Activated T-helper 1 cell treated with anti-CD3 and anti-CD28 coated beads, Interleukin-2, amount 50 U/mL, for 16 hours (primary cell): ENCODE measurements around the gene GATA2.

ENCODE experiments used
- DNase-seq, 2 donors: peaks; one replicate each; pipeline ENCODE4 v3.0.0-alpha.2; 2020; ENCODE audit warnings: low read depth in 1 of 2, low spot score in 1 of 2

The GATA2 gene

DNA sequence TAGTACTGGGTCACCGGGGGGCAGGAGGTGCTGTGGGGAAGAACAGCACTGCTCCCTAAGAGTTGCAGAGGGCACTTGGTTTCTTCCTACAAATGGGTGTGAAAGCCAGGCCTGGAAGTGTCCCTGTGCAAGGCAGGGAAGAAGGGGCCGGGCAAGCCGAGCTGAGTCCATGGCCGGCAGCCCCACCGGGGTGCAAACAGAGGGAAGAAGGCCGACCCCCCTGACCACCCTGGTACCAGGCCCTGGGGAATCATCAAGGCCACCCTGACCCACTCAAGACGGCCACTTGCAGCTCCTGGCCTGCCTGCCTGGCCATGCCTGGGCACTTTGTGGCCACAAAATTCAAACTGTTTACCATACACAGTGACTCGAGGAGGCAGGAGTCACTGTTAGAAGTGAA, 17.6 kb downstream of the GATA2 start:
- DNase-seq = no peak

DNA sequence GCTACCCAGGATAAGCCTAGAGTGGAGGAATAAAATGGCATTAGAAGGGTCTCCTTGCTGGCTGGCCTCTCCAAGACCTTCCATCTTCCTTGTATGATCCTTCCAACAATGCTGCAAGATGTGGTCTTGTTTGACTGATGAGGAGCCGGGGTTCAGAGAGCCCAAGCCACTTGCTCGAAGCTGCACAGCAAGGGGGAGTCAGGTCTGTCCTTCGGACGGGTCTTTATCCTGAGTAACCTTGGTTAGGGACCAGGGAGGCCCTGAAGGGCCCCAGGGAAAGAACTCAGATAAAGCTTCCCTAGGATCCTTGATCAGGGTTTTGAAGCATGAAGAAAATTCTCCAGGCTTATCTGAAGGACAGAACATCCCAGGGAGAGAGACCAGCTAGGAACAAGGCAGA, 19.3 kb downstream of the GATA2 start:
- DNase-seq = no peak

DNA sequence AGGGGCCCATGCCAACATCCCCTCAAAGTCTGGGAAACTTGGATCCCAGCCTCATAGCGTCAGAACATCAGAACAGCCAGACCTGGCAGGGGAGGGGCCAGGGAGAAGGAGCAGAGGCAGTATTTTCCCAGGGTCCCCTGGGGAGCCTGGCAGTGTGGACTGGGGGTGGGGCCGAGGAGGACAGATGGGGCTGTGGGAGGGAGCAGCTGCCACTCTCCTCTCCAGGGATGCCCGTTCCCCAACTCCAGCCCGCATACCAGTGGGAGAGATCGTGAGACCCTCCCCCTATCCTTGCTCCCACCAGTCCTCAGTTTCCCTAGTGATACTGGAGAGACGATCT, 19.9 kb downstream of the GATA2 start:
- DNase-seq = no peak

DNA sequence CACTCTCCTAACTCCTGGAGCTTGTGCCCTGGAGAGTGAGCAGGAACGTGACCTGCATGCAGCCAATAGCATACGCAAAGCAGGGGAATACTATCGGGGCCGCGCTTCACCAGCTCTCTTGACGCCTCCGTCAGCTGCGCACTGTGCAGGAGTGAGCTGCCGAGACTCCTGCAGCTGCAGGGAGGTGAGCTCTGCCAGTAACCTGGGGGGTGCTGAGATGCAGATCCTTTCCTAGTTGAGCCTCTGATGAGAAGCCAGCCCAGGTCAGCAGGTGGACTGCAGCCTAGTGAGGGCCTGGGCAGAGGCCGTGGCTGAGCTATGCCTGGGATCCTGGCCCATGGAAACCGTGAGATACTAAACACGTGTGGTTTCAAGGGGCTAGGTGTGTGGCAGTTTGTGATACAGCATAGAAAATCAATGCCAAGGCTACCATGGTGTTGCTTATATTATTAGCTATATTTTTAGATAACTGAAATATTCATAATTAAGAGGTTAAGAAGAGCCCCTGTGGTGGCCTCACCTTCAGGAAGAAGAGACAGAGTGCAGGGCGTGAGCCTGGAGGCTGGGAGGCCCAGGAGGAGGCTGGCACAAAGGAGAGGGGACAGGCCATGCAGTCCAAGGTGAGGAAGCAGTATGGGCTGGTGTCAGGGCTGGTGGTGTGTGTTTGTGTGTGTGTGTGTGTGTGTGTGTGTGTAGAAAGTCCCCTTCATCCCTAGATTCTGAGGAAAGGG, 20.4 kb downstream of the GATA2 start:
- DNase-seq = no peak

DNA sequence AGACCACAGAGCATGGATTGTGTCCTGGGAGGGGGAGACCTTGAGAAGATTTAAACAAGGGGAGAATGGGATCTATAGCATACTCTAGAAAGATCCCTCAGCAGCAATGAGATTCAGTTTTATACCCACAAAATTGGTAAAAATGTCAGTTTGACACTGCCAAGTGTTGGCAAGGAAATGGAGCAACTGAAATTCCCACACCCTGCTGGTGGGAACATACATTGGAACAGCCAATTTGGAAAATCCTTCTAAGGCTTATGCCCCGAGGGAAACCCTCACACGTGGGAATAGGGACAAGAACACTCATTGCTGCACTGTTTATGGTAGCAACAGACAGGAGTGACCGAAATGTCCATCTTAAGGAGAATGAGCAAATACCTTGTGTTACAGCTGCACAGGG, 21.3 kb downstream of the GATA2 start:
- DNase-seq = no peak

DNA sequence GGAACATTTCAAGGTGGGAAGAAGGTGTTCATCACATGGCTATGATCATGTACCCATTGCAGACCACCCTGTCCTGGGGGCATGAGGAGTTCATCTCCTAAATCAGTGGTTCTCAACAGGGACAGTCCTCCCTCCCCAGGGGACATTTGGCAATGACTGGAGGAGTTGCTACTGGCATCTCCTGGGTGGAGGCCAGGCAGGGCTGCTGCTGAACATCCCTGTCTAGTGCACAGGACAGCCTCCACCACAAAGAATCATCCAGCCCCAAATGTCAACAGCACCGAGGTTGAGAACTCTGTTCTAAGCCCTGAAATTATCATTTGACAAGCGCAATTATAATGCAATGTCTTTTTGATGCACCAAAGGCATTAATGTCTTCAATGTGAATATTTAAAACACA, 21.9 kb downstream of the GATA2 start:
- DNase-seq = no peak

DNA sequence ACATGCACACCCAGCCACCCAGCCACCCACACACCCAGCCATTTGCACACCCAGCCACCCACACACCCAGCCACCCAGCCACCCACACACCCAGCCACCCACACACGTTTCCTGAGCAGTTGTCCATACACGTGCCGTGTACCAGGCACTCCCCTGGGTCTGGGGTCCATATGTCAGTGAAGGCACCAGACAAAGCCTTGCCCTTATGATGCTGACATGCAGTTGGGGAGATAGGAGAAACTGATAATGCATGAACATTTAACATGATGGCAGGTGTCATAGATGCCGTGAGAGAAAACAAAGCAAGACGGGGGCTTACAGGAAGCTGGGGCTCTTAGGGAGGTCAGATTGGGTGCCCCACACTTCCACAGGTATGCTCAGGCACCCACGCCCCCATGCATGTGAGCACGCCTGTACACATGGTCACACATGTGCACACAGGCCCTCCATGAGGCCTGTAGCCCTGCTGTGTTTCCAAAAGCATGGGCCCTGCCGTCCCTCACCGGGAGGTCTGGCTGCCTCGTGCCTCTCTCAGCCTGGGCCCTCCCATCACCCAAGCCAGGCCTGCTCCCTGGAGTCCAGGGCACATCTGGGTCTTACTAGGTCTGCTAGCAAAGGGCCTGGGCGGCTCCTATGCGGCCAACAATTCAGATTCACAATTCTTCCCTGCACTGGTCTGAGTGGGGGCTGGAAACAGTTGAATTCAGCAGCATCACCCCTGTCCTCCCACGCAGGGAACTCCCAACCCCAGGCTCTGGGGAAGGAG, 22.7 kb downstream of the GATA2 start:
- DNase-seq = no peak

DNA sequence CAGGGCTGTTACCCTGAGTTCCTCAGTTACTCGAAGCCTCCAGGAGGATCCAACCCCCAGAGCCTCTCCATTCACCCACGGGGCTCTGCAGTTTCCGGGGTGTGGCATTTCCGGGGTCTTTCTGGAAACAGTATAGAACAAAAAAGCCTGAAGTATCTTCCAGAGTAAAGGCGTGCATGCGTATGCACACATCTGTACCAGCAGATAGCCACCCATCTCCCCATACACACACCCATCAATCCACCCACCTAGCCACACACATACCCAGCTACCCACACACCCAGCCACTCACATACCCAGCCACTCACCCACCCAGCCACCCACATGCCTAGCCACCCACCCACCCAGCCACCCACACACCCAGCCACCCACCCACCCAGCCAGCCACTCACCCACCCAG, 23.4 kb downstream of the GATA2 start:
- DNase-seq = no peak

DNA sequence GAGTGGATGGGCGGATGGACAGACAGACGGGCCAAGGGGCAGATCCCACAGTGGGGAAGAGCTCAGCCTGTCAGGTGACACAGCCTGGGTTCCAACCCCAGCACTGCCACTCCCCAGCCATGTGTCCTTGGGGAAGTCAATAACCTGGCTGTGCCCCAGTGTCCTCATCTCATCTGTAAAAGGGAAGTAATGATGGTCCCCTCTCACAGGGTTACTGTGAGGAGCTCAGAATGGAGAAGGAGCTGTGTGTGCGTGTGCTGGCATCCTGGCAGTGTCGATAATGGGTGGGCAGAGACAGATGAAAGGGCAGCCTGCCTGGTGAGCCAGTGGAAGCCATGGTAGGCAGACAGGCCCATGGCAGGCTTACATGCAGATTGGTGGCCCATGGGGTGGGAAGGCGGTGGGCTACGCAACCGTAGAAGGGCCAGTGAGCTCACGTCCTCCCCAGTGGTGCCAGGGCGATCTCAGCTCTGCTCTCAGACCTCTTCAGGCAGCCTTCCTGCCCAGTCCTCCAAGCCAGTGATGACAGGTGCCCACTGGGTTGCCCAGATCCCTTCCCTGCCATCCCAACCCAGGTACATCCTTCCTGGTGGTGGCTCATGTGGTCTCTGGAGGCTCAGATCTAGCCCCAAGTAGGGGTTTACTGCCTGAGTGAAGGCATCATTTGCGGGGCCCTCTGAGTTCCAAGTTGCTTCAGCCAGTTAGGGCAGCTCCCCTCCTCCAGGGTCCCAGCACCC, 24.0 kb downstream of the GATA2 start:
- DNase-seq = no peak

DNA sequence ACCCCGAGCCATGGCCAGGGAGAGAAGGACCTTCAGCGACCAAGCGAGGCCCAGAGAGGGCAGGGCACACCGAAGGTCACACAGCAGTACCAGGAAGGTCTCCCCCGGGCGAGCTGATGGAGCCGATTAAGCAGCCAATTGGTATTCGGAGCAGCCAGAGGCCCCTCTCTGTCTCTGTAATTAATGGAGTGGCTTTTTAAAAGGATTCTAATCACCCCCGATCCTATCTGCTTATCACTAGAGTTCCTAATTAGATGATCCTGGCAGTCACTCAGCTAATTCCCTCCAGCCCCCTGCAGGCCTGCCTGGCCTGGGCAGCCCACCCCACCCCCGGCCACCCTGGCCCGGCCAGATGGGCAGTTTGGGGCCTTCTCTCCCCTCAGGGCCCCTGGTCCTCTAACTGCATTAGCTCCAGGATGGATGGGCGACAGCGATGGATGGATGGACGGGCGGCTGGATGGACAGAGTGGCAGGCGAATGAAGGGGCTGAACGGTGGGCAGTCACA, 24.7 kb downstream of the GATA2 start:
- DNase-seq = no peak

DNA sequence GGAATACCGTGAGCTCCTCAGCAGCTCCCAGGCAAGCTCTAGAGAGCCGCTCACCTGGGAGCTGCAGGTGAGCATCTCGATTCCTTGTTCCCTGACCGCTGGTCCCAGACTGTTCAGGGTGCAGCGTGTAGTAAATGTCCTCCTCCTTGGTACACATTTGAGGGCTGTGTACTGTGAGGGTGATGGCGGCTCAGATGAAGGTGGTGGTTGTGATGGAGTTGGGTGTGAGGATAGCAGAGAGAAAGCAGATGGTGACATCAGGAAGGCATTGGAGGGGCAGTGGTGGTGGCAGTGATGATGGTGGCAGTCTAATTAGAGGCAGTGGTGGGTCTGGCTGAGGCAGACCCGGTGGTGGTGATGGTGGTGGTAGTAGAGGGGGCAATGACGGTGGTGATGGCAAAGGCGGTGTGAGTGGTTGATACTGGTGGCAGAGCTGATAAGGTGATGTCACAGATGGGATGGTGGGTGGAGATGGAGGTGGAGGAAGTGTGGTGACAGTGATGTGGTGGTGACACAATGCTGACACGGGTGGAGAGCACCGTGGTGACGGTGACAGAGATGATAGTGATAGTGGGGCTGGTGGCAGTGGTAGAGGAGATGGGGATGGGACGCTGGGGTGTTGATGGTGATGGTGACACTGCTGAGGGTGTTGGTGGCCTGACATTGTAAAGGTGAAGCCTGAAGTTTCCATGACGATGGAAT, 26.0 kb downstream of the GATA2 start, which contains the start of gene DNAJB8:
DNAJB8 (minus strand) TSS at position 51 of the 702 bp plus-strand sequence. CDS start 3,645 bp downstream, outside the sequence.
- no peak for DNase-seq

DNA sequence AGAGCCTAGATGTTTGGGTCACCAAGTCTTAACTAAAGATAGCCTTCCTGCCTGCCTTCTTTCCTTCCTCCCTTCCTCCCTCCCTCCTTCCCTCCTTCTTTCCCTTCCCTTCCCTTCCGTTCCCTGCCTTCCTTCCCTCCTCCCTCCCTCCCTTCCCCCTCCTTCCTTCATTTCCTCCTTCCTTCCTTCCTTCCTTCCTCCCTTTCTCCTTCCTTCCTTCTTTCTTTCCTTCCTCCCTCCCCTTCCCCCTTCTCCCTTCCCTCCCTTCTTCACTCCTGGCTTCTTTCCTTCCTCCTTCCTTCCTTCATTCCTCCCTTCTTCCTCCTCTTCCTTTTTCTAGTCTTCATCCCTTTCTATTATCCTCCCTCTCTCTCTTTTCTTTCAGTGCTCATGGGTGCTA, 28.3 kb downstream of the GATA2 start:
- no peak for DNase-seq

DNA sequence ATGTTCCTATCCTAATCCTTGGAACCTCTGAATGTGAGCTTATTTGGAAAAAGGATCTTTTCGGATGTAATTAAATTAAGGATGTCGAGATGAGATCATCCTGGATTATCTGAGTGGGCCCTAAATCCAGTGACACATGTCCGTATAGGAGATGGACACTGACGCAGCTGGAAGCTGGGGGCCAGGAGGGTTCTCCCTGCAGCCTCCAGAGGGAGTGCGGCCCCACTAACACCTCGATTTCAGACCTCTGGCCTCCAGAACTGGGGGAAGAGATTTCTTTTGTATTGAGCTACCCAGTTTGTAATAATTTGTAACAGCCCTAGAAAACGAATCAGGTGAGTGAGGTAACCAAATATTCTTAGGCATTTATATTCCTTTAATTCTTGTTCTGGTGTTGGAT, 28.8 kb downstream of the GATA2 start:
- no peak for DNase-seq

DNA sequence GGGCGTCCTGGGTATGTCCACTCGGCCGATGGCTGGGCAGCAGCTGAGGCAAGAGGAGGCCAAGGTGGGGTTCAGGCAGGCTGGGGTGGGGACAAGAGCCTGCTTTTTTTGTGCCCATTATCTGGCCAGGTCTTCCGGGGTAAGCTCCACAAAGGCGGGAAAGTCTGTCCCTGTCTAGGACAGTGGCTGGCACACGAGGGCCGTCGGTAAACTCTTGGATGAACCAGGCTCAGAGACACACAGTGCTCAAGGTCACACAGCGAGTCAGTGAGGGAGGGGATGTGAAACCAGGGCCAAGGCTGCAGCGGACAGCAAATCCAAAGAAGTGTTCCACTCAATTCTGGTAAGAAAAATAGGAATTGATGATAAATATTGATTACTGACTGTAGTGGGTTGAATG, 29.2 kb downstream of the GATA2 start:
- DNase-seq = no peak

DNA sequence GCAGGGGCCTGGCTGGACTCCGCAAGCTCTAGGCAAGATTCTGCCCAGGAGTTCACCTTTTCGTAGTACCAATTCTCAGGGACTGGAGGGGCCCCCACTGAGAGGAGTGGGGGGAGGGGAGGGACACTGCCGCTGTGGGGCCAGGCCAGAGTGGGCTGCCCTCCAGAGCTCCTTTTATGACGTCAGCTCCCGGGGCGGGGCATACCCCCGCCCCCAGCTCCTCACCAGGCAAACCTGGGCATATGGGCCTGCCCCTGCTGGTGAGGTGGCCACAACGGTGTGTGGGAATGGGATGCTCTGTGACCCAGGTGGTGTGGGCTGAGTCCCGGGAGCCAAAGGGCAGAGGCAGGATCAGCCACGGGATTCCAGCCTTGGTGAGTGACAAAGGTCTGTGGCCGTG, 29.6 kb downstream of the GATA2 start:
- no peak for DNase-seq

DNA sequence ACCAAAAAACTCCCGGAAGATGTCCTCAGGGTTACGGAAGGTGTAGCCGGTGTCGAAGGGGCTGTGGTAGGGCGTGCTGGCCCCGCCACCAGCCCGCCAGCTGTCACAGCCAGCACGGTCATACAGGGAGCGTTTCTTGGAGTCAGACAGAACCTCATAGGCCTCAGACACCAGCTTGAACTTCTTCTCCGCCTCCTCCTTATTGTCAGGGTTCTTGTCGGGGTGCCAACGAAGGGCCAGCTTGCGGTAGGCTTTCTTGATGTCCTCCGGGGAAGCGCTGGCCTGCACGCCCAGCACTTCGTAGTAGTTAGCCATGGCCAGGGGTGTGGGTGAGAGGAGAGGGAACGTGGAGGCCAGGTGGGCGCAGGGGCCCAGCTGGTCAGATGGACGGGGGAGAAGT, 30.1 kb downstream of the GATA2 start:
- no peak for DNase-seq

DNA sequence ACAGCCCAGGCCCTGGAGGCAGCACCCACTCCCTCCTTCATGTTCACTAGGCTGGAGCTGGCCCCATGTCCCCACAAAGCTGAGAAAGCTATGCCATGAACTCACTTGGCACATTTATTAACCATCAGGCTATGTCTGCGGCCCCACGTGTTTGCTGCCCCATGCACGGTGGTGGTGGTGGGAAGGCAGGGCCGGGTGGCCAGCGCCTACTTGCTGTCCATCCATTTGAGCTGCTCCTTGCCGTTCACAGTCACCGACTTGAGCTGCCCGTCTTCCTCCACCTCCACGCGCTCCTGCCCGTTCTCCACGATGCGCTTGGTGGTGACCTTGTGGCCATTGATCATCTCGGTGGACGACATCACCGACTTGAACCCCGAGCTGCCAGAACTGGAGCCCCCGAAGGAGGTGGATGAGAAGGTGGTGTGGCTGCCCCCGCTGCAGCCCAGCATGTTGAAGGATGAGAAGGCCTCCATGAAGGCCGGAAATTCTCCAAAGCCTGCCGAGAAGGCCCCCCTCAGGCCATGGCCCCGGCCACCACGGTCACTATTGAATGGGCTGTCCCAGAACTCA, 30.6 kb downstream of the GATA2 start:
- no peak for DNase-seq

DNA sequence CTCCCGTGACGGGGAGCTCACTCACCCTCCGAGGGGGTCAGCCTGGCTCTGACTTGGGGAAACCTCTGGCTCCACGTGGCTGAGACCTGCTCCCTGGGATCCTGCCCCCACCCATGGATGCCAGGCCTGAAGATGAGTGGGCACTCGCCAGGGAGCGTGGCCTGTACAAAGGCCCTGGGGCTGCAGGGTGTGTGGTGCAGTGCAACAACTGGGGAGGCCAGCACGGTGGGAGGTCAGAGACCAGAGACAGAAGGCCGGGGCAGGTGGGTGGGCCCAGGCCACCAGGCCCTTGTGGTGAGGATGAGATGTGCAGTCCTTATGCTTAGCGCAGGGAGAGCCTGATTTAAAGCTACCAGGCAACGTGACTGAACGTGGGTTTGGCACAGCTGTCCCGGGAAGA, 31.3 kb downstream of the GATA2 start:
- no peak for DNase-seq

DNA sequence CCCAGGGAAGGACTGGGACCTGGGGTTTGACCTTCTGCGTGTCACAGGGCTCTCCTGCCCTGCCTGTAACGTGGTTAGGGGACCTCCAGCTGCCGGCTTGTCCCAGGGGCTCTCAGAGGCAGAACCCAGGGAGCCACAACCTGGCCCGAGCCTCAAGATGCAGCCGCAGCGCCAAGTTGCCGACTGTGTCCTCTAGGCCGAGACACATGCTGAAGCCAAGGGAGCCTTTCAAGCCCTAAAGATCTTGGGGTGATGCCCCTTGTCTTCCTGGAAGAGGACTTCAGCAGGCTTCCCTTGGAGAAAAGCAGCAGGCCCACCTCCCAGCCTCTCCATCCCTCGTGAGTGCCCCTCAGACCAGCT, 33.6 kb downstream of the GATA2 start:
- DNase-seq = no peak

DNA sequence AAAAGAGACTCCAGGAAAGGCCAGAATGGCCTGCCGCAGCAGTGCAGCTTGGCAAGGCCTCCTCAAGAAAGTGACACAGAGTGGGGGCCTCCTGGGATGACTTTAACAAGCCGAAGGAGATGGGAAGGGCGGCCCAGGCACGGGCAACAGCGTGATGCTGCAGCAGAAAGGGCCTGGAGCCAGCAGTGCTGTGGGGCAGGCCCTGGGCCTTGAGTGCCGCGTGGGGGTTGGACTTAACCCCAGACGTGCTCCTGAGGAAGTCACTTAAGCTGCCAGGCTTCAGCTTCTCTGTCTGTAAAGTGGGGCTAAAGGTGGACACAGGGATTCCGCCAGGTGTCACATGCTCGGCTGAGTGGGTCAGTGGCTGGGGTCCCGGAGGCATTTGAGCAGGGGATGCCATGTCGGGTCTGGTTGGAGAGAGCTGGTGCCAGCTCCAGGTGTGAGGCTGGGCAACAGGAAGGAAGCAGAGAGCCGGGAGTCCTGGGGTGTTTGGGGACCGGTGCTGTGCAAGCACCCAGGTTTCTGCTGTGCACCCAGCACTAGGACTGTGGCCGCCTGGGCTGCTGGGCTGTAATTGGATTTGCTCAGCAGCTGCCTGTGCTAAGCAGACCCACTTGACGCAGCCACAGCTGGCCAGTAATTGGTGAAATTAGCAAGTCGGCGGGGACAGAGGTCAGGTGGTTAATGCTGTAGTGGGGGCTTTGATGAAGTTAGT, 34.1 kb downstream of the GATA2 start:
- no peak for DNase-seq
